ENCODE results near the gene SERPINA5.

The SERPINA5 gene

GRCh38 chr14:94581127-94581999, at the start of gene SERPINA5:
SERPINA5 (plus strand) TSS chr14:94581426; CDS start chr14:94587363, 5,937 bp downstream.
- no peak for DNase-seq (ENCODE audit: low read depth)
- H3K4me3 ChIP-seq (ENCODE audit: low read length): no peak within 1 kb of the TSS
- TF ChIP-seq CTCF (conservative IDR thresholded peaks at IDR 0.05; ENCODE audit: low read depth, low read length): no peak

GRCh38 chr14:94532447-94532846, 48.8 kb upstream of the SERPINA5 start:
- no peak overlapping the region for H3K4me3 ChIP-seq (ENCODE audit: low read length)
- no peak for TF ChIP-seq CTCF (conservative IDR thresholded peaks at IDR 0.05; ENCODE audit: low read depth, low read length)
- DNase-seq (ENCODE audit: low read depth): no peak

- no peak for DNase-seq (ENCODE audit: low read depth)
- no peak overlapping the region for H3K4me3 ChIP-seq (ENCODE audit: low read length)
- no peak for TF ChIP-seq CTCF (conservative IDR thresholded peaks at IDR 0.05; ENCODE audit: low read depth, low read length)
Observed at GRCh38 chr14:94535506-94535905, 45.7 kb upstream of the SERPINA5 start.

- no peak for DNase-seq (ENCODE audit: low read depth)
- TF ChIP-seq CTCF (conservative IDR thresholded peaks at IDR 0.05; ENCODE audit: low read depth, low read length): peak; percentile 17
- H3K4me3 ChIP-seq (ENCODE audit: low read length): no peak overlapping the region
Observed at GRCh38 chr14:94536836-94537235, 44.4 kb upstream of the SERPINA5 start.

- no peak for DNase-seq (ENCODE audit: low read depth)
- H3K4me3 ChIP-seq (ENCODE audit: low read length): no peak overlapping the region
- TF ChIP-seq CTCF (conservative IDR thresholded peaks at IDR 0.05; ENCODE audit: low read depth, low read length): no peak
Observed at GRCh38 chr14:94538070-94538740, 43.0 kb upstream of the SERPINA5 start.

- TF ChIP-seq CTCF (conservative IDR thresholded peaks at IDR 0.05; ENCODE audit: low read depth, low read length): no peak
- no peak overlapping the region for H3K4me3 ChIP-seq (ENCODE audit: low read length)
- no peak for DNase-seq (ENCODE audit: low read depth)
Observed at GRCh38 chr14:94539181-94539580, 42.0 kb upstream of the SERPINA5 start.
